22Rv1 (cell line): ENCODE measurements around the gene MYO1F.

Source experiments
- H3K27ac ChIP-seq: fragments of 450-650 bp; 2 replicates; pipeline ENCODE4 v1.5.1; 2017
- CTCF ChIP-seq: fragments of 450-650 bp; IDR thresholded peaks from 2 replicates; pipeline ENCODE4 v1.5.1; 2017; ENCODE audit warnings: mild to moderate bottlenecking
- ZFX ChIP-seq: fragments of 450-650 bp; IDR thresholded peaks from 2 replicates; pipeline ENCODE4 v1.6.1; 2017; ENCODE audit warnings: antibody characterized with exemption, borderline replicate concordance

The MYO1F gene

GRCh38 chr19:8505680-8506401 lies 71.4 kb downstream of the MYO1F start:
- peak; percentile 95 for TF ChIP-seq CTCF
- no peak for TF ChIP-seq ZFX
- H3K27ac ChIP-seq, result peak overlapping the region; percentile 54

GRCh38 chr19:8504919-8505318 lies 72.3 kb downstream of the MYO1F start:
- TF ChIP-seq ZFX, result no peak
- no peak for TF ChIP-seq CTCF
- H3K27ac ChIP-seq, result no peak overlapping the region

DNA sequence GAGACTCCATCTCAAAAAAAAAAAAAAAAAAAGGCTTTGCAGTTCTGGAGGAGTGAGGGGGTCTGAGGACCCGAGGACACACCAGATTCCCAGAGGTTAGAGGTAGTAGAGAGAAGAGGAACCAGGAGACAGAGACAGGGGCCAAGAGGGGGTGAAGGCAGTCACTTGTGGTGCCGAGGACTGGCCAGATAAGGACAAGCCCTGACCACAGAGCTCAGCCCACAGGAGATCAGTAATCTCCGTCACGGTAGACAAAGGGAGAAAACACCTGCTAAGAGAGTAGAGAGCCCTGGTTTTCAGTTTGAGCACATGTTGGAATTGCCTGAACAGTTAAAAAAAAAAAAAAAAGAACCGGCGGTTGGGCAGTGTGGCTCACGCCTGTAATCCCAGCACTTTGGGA lies 73.1 kb downstream of the MYO1F start:
- TF ChIP-seq ZFX, result no peak
- TF ChIP-seq CTCF, result no peak

GRCh38 chr19:8503510-8503909 lies 73.7 kb downstream of the MYO1F start:
- TF ChIP-seq ZFX, result no peak
- no peak for TF ChIP-seq CTCF

More for the DNA sequence above, 73.1 kb downstream of the MYO1F start:
- H3K27ac ChIP-seq, result no peak overlapping the region

DNA sequence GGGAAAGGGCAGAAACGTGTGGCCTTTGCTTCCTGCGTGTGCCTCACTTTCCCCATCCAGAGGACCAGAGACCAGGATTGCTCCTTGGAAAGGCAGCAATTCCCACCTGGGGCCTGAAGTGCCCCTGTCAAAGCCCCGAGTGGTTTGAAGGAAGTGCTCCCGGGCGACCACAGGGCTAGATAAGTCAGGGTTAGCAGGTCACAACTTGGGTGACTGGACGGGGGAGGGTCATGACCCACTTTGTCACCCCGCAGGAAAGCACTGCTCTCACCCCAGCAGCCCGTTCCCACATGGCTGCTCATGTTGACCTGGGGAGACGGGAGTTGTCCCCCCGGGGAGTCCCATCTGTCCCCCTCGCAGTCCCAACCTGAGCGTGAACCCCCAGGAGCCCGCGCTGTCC lies 75.3 kb downstream of the MYO1F start:
- no peak overlapping the region for H3K27ac ChIP-seq

More at GRCh38 chr19:8503510-8503909, 73.7 kb downstream of the MYO1F start:
- H3K27ac ChIP-seq, result no peak overlapping the region

GRCh38 chr19:8501516-8501915 lies 75.7 kb downstream of the MYO1F start:
- TF ChIP-seq ZFX, result no peak
- no peak for TF ChIP-seq CTCF
- H3K27ac ChIP-seq, result no peak overlapping the region

More for the DNA sequence above, 75.3 kb downstream of the MYO1F start:
- TF ChIP-seq CTCF (no peak), ZFX (no peak)

DNA sequence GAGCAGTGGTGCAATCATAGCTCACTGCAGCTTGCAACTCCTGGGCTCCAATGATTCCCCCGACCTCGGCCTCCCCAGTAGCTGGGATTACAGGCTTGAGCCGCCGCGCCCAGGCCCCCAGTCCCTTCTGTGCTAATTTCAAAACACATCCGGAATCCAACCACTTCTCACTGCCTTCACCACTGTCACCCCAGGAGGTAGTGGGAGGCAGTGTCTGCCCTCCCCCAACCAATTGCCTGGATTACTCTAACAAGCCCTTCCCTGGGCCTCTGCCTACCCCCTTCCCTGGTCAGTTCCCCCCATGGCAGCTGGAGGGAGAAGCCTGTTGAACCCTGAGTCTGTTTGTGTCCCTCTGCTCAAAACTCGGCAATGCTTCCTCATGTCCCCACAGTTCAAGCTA lies 77.1 kb downstream of the MYO1F start:
- H3K27ac ChIP-seq, result no peak overlapping the region
- TF ChIP-seq CTCF (no peak), ZFX (no peak)
